ENCODE measurements around the gene GPC6. TPM values are rescaled to one million over a fixed set of nuclear protein-coding genes. Genes with fewer than 3 reads are reported as not detected.

The GPC6 gene
- polyA plus RNA-seq, 1 donor (not counting 4 experiments of a cell fraction or from before 2014, with no cell fraction given): 0.42 TPM

DNA sequence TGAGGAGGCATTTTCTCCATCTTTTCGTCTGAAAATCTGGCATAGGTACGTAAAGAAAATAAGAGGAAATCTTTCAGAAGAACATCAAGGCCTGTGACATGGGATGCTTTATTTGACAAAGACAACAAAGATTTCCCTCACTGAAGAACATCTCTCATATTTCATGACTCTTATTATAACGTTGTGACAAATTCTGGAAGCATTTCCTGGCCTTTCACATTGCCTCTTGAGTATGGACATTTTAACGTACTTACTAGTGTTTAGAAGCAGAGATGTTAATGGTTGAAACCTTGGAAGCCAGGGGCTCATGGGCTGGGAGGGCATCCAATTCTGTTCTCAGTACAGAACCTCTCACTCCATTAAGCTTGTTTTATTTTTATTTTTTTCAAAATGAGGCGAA is 1042.1 kb downstream of the GPC6 start:
- H3K27me3 ChIP-seq (ENCODE audit: control insufficient read depth, extremely low read depth, insufficient read depth, low read length): no peaks in the 10 kb centered on the region
- H3K27ac ChIP-seq (ENCODE audit: control insufficient read depth, insufficient read depth, low read length): no peak overlapping the region
- no peak overlapping the region for H2AFZ ChIP-seq (ENCODE audit: control insufficient read depth, low read length)
- no peaks in the 10 kb centered on the region for H3K9me1 ChIP-seq (ENCODE audit: control insufficient read depth, extremely low read depth, insufficient read depth, low read length)
- peaks cover 5% of the 10 kb centered on the region for H3K4me1 ChIP-seq (ENCODE audit: control insufficient read depth, extremely low read depth, insufficient read depth, low read length)
- H3K9ac ChIP-seq (ENCODE audit: control insufficient read depth, extremely low read depth, insufficient read depth, low read length): no peak overlapping the region
- no peaks in the 10 kb centered on the region for H3K36me3 ChIP-seq (ENCODE audit: control insufficient read depth in 2 of 2, extremely low read depth in 1 of 2, insufficient read depth in 2 of 2, low read length in 2 of 2)
- H4K20me1 ChIP-seq (ENCODE audit: control insufficient read depth, extremely low read depth, insufficient read depth, low read length): no peaks in the 10 kb centered on the region
- DNase-seq (ENCODE audit: low read depth, low spot score) (no peak), FAIRE-seq (no peak)
- dilution Hi-C loops (cut with MboI; ENCODE audit: extremely low pct_ligation_motif_present, low sequenced_read_pairs): no loop called here
- no peak overlapping the region for H3K4me2 ChIP-seq (ENCODE audit: control insufficient read depth, extremely low read depth, insufficient read depth, low read depth, low read length)
- H3K79me2 ChIP-seq (ENCODE audit: control insufficient read depth, insufficient read depth, low read length): no peaks in the 10 kb centered on the region
- H3K4me3 ChIP-seq (ENCODE audit: control insufficient read depth in 2 of 3, extremely low read depth in 1 of 3, insufficient read depth in 2 of 3, low read depth in 1 of 3, low read length in 3 of 3): no peak overlapping the region
- H3K9me3 ChIP-seq (ENCODE audit: control insufficient read depth, low read depth, low read length): no peaks in the 10 kb centered on the region
- TF ChIP-seq EZH2 (IDR thresholded peaks at IDR 0.05; ENCODE audit: low read length): no peak
- TF ChIP-seq, protein P1, sequence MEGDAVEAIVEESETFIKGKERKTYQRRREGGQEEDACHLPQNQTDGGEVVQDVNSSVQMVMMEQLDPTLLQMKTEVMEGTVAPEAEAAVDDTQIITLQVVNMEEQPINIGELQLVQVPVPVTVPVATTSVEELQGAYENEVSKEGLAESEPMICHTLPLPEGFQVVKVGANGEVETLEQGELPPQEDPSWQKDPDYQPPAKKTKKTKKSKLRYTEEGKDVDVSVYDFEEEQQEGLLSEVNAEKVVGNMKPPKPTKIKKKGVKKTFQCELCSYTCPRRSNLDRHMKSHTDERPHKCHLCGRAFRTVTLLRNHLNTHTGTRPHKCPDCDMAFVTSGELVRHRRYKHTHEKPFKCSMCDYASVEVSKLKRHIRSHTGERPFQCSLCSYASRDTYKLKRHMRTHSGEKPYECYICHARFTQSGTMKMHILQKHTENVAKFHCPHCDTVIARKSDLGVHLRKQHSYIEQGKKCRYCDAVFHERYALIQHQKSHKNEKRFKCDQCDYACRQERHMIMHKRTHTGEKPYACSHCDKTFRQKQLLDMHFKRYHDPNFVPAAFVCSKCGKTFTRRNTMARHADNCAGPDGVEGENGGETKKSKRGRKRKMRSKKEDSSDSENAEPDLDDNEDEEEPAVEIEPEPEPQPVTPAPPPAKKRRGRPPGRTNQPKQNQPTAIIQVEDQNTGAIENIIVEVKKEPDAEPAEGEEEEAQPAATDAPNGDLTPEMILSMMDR (optimal IDR thresholded peaks at IDR 0.05 in 1 of 3, IDR thresholded peaks at IDR 0.05 in 1 of 3, conservative IDR thresholded peaks at IDR 0.05 in 1 of 3; ENCODE audit: extremely low read depth in 1 of 3, insufficient read depth in 2 of 3, low read length in 3 of 3): no peak

DNA sequence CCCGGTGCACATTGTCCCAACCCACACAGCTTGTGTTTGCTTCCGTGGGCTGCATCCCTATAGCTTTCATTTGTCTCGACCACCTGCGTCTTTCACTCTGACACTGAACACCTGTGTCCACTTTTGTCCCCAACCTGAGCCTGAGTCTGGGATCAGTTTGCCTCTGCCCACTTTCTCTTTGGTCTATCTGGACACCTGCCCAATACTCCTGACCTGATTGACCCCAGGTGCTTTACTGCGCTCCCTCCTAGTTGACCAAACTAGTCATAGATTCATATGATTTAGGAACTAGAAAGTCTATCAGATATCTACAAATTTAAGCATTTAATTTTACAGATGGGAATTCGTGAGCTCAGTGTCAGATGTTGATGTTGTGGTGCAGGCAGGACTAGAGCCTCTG is 1043.0 kb downstream of the GPC6 start:
- Histone ChIP-seq H4K20me1 (ENCODE audit: control insufficient read depth, extremely low read depth, insufficient read depth, low read length) (no peaks in the 10 kb centered on the region), H3K27ac (ENCODE audit: control insufficient read depth, insufficient read depth, low read length) (no peak overlapping the region), H3K4me3 (ENCODE audit: control insufficient read depth in 2 of 3, extremely low read depth in 1 of 3, insufficient read depth in 2 of 3, low read depth in 1 of 3, low read length in 3 of 3) (no peak overlapping the region), H3K4me1 (ENCODE audit: control insufficient read depth, extremely low read depth, insufficient read depth, low read length) (peaks cover 5% of the 10 kb centered on the region), H3K4me2 (ENCODE audit: control insufficient read depth, extremely low read depth, insufficient read depth, low read depth, low read length) (no peak overlapping the region), H3K79me2 (ENCODE audit: control insufficient read depth, insufficient read depth, low read length) (no peaks in the 10 kb centered on the region), H2AFZ (ENCODE audit: control insufficient read depth, low read length) (no peak overlapping the region), H3K9me3 (ENCODE audit: control insufficient read depth, low read depth, low read length) (no peaks in the 10 kb centered on the region), H3K27me3 (ENCODE audit: control insufficient read depth, extremely low read depth, insufficient read depth, low read length) (no peaks in the 10 kb centered on the region), H3K36me3 (ENCODE audit: control insufficient read depth in 2 of 2, extremely low read depth in 1 of 2, insufficient read depth in 2 of 2, low read length in 2 of 2) (no peaks in the 10 kb centered on the region), H3K9me1 (ENCODE audit: control insufficient read depth, extremely low read depth, insufficient read depth, low read length) (no peaks in the 10 kb centered on the region), H3K9ac (ENCODE audit: control insufficient read depth, extremely low read depth, insufficient read depth, low read length) (no peak overlapping the region)
- no peak for TF ChIP-seq EZH2 (IDR thresholded peaks at IDR 0.05; ENCODE audit: low read length)
- TF ChIP-seq, protein P1 (optimal IDR thresholded peaks at IDR 0.05 in 1 of 3, IDR thresholded peaks at IDR 0.05 in 1 of 3, conservative IDR thresholded peaks at IDR 0.05 in 1 of 3; ENCODE audit: extremely low read depth in 1 of 3, insufficient read depth in 2 of 3, low read length in 3 of 3): no peak
- FAIRE-seq: no peak
- dilution Hi-C loops (cut with MboI; ENCODE audit: extremely low pct_ligation_motif_present, low sequenced_read_pairs): no loop called here
- no peak for DNase-seq (ENCODE audit: low read depth, low spot score)

Measured in keratinocyte (primary cell).